GM23338 (cell line): ENCODE results near the gene LIF. TPM values are rescaled to one million over a fixed set of nuclear protein-coding genes. Genes with fewer than 3 reads are reported as not detected.

Source experiments
- ATAC-seq: fragments of 200-7000 bp; cut with Tn5 transposase; 3 replicates; pipeline ENCODE4 v1.9.1; 2020
- DNase-seq: peaks from one replicate; pipeline ENCODE4 v3.0.0-alpha.2; 2015; ENCODE audit warnings: low spot score
- H2AFZ ChIP-seq: fragments of 200-600 bp; sonication (generic); 2 replicates; pipeline ENCODE4 v1.8.0; 2016; ENCODE audit warnings: antibody characterized with exemption, mild to moderate bottlenecking, moderate library complexity
- H3F3A ChIP-seq: fragments of 200-600 bp; sonication (generic); replicated peaks from 2 replicates; pipeline ENCODE4 v1.8.0; 2017; ENCODE audit warnings: antibody characterized with exemption, mixed run types, low read depth
- H3K27ac ChIP-seq: fragments of 200-600 bp; sonication (generic); 2 replicates; pipeline ENCODE4 v1.6.1; 2016; ENCODE audit warnings: low read depth
- H3K27me3 ChIP-seq: fragments of 200-600 bp; sonication (generic); 2 replicates; pipeline ENCODE4 v1.8.0; 2016; ENCODE audit warnings: mild to moderate bottlenecking, mixed run types, moderate library complexity; ENCODE audit not compliant: insufficient read depth
- H3K36me3 ChIP-seq: fragments of 200-600 bp; sonication (generic); 2 replicates; pipeline ENCODE4 v1.8.0; 2016; ENCODE audit warnings: mild to moderate bottlenecking; ENCODE audit not compliant: insufficient read depth
- H3K4me1 ChIP-seq: fragments of 200-600 bp; sonication (generic); 2 replicates; pipeline ENCODE4 v1.8.0; 2016; ENCODE audit warnings: mild to moderate bottlenecking, moderate library complexity; ENCODE audit not compliant: insufficient read depth
- H3K4me2 ChIP-seq: fragments of 200-600 bp; sonication (generic); 2 replicates; pipeline ENCODE4 v1.7.1; 2017; ENCODE audit warnings: mixed run types
- H3K4me3 ChIP-seq: fragments of 200-600 bp; sonication (generic); 2 replicates; pipeline ENCODE4 v1.6.1; 2016; ENCODE audit warnings: mixed run types
- H3K79me2 ChIP-seq: fragments of 200-600 bp; sonication (generic); replicated peaks from 2 replicates; pipeline ENCODE4 v1.8.0; 2017; ENCODE audit warnings: mild to moderate bottlenecking; ENCODE audit not compliant: insufficient read depth
- H3K9me2 ChIP-seq: fragments of 200-600 bp; sonication (generic); 2 replicates; pipeline ENCODE4 v1.8.0; 2017; ENCODE audit not compliant: insufficient read depth
- H4K20me1 ChIP-seq: fragments of 200-600 bp; sonication (generic); replicated peaks from 2 replicates; pipeline ENCODE4 v1.8.0; 2017; ENCODE audit warnings: mild to moderate bottlenecking; ENCODE audit not compliant: insufficient read depth
- H3K27ac Mint-ChIP-seq: 2 replicates; pipeline ENCODE4 v1.8.0; 2020; ENCODE audit warnings: inconsistent platforms, mild to moderate bottlenecking, moderate library complexity, mixed read lengths
- H3K27me3 Mint-ChIP-seq: 3 replicates; pipeline ENCODE4 v1.8.0; 2022; ENCODE audit warnings: low read depth, mild to moderate bottlenecking, moderate library complexity, mixed read lengths, inconsistent platforms; ENCODE audit not compliant: insufficient read depth, poor library complexity
- H3K36me3 Mint-ChIP-seq: 3 replicates; pipeline ENCODE4 v1.8.0; 2021; ENCODE audit warnings: low read depth, mild to moderate bottlenecking, inconsistent platforms, moderate library complexity, mixed read lengths
- H3K4me1 Mint-ChIP-seq: 3 replicates; pipeline ENCODE4 v1.8.0; 2020; ENCODE audit warnings: mild to moderate bottlenecking, inconsistent platforms, mixed read lengths
- H3K4me3 Mint-ChIP-seq: 3 replicates; pipeline ENCODE4 v1.8.0; 2021; ENCODE audit warnings: moderate library complexity, mild to moderate bottlenecking, inconsistent platforms, mixed read lengths
- H3K9me3 Mint-ChIP-seq: 3 replicates; pipeline ENCODE4 v1.8.0; 2020; ENCODE audit warnings: moderate library complexity, mild to moderate bottlenecking, inconsistent platforms, mixed read lengths
- ETS1 ChIP-seq: IDR thresholded peaks from 2 replicates; pipeline ENCODE4 v1.6.1; 2016; ENCODE audit warnings: antibody characterized with exemption
- EZH2 ChIP-seq: fragments of 200-600 bp; sonication (generic); IDR thresholded peaks from one replicate; pipeline ENCODE4 v1.8.0; 2017; ENCODE audit warnings: antibody characterized with exemption, mild to moderate bottlenecking, low read depth; ENCODE audit not compliant: unreplicated experiment
- EZH2phosphoT487 ChIP-seq: fragments of 200-600 bp; sonication (generic); IDR thresholded peaks from one replicate; pipeline ENCODE4 v1.8.1; 2018; ENCODE audit warnings: antibody characterized with exemption; ENCODE audit not compliant: unreplicated experiment
- JUNB ChIP-seq: IDR thresholded peaks from one replicate; pipeline ENCODE4 v1.6.1; 2016; ENCODE audit warnings: antibody characterized with exemption; ENCODE audit not compliant: unreplicated experiment
- POLR2AphosphoS5 ChIP-seq: IDR thresholded peaks from 2 replicates; pipeline ENCODE4 v1.6.1; 2016; ENCODE audit warnings: antibody characterized with exemption, low read depth
- STAT1 ChIP-seq: IDR thresholded peaks from one replicate; pipeline ENCODE4 v1.6.1; 2016; ENCODE audit warnings: antibody characterized with exemption; ENCODE audit not compliant: unreplicated experiment
- ZNF331 ChIP-seq: fragments of 250-450 bp; sonication (Bioruptor Pico); IDR thresholded peaks from 2 replicates; pipeline ENCODE4 v1.5.0; 2020; ENCODE audit warnings: low read depth, mild to moderate bottlenecking, moderate library complexity
- ZNF462 ChIP-seq: fragments of 250-450 bp; sonication (Bioruptor Pico); IDR thresholded peaks from 2 replicates; pipeline ENCODE4 v1.5.0; 2020; ENCODE audit warnings: mild to moderate bottlenecking, moderate library complexity
- polyA plus RNA-seq: library from polyadenylated mRNA; unstranded; fragments of >200 nt; fragmentation: Nextera tagmentation; extraction: Ambion mirVana; gene quantifications from 2 replicates; pipeline ENCODE4 v1.2.1, GENCODE V29; 2016
- total RNA-seq: library from RNA; depleted of rRNA; stranded (reverse); fragments of >200 nt; shearing (Covaris generic); gene quantifications from 2 replicates; pipeline ENCODE4 v1.2.3, GENCODE V29; 2014

The LIF gene
- total and polyA plus RNA-seq, 2 experiments from 2014 or later, result 1.8 to 3.6 TPM

- no peak for TF ChIP-seq ZNF462 (CRISPR knock-in tag)
- TF ChIP-seq EZH2phosphoT487, result no peak
- TF ChIP-seq POLR2AphosphoS5, result no peak
- no peak for TF ChIP-seq EZH2
- no peak for TF ChIP-seq JUNB
Measured at GRCh38 chr22:30241576-30242371, 4.8 kb downstream of the LIF start (continued).

- Mint-ChIP-seq H3K4me1 (peaks cover 37% of the 10 kb centered on the region), H3K9me3 (no peaks in the 10 kb centered on the region; the same call in 2 of the 3 replicates), H3K36me3 (peaks cover 20% of the 10 kb centered on the region), H3K4me3 (no peak overlapping the region), H3K27me3 (peaks cover 14% of the 10 kb centered on the region), H3K27ac (no peak overlapping the region)
- no peak for ATAC-seq
- Histone ChIP-seq H3K27me3 (no peaks in the 10 kb centered on the region), H3K4me2 (no peak overlapping the region), H3K79me2 (no peaks in the 10 kb centered on the region), H2AFZ (no peak overlapping the region), H4K20me1 (no peaks in the 10 kb centered on the region), H3K36me3 (no peaks in the 10 kb centered on the region), H3K9me2 (no peaks in the 10 kb centered on the region), H3F3A (no peaks in the 10 kb centered on the region), H3K27ac (no peak overlapping the region), H3K4me1 (peaks cover 19% of the 10 kb centered on the region), H3K4me3 (no peak overlapping the region)
- DNase-seq, result no peak
- TF ChIP-seq ETS1, result no peak
- no peak for TF ChIP-seq STAT1
- TF ChIP-seq ZNF331, result no peak
Measured at GRCh38 chr22:30240541-30241417, 5.8 kb downstream of the LIF start.
